ENCODE measurements around the gene CAPN5.
"Not testable (repeated sequence)": the region's sequence is repeated elsewhere in the genome, so short reads cannot be mapped to it uniquely, and the experiment has no call there.

Gene CAPN5

DNA sequence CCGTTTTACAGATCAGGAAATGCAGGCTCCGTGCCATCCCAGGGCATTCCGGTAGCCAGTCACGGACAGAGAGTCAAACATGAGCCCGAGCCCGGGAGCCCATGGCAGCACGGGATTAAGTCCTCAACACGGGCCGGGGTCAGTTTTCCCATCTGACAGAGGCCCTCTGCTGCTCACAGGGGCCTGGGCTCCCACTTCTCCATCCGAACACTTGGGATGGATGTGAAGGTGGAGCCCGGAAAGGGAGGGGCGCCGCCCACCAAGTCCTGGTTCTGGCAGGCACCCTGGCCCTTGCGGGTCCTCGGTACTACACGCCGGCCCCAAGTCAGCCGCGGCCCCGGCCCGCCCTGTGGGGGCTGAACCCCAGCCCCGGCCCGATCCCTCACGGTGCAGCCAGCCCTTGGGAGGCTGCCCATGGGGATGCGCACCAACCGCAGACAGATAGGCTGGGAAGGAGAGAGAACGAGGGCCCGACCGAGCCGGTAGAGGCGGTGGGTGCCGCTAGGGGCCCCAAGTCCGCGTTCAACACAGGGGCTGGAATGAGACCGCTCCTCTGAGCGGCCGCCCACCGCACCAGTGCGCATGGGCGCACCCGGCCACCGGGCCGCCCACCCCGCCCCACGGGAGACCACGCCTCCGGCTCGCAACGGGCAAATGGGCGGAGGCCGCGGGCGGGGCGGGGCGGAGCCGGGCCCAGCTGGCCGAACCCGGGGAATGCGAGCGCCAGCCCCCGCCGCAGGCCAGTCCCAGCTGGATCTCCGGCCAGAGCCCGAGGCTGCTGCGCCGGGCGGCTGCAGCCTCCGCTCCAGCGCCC lies at the start of gene CAPN5:
Gene CAPN5 (plus strand): TSS at position 743 of the 814 bp plus-strand sequence. CDS start 17,916 bp downstream, outside the sequence.
- DNase-seq (ENCODE audit: low spot score) (peak; percentile 67), FAIRE-seq (no peak)

DNA sequence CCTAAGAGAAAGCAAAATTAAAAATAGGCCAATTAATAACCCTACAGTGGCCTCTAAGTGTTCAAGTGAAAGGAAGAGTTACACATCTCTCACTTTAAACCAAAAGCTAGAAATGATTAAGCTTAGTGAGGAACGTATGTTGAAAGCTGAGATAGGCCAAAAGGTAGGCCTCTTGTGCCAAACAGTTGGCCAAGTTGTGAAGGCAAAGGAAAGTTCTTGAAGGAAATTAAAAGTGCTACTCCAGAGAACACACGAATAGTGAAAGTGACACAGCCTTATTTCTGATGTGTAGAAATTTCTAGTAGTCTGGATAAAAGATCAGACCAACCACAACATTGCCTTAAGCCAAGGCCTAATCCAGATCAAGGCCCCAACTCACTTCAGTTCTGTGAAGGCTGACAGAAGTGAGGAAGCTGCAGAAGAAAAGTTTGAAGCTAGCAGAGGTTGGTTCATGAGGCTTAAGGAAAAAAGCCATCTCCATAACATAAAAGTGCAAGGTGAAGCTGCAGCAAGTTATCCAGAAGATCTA lies 48.3 kb upstream of the CAPN5 start:
- not testable (repeated sequence) for FAIRE-seq; DNase-seq (ENCODE audit: low spot score)

DNA sequence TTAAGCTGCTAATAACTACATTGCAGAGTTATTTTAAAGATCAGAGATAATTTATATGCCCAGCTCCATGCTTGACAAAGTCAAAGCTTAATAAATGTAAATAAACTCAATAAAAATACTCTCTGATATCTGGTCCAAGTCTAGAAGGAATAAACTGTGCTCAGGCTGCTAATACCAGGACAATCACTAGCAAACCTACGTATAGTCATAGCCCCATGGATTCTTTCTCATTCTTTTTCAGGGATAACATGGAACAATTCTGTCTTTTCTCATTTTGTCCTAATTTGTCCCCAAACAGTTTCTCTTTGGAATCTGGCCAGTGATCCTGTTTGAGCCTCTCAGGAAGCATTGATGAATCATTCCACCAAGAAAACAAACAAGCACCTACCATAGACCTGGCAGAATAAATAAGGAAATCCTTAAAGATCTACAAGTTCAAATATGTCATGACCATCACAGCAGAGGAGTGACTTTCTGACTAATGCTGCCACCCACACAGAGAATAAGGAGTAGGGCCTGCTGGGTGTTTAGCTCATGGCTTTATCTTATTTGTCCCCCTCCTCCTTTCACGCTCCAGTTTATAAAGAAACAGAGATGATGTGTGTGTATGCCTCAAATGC lies 46.7 kb upstream of the CAPN5 start:
- no peak for DNase-seq (ENCODE audit: low spot score)

DNA sequence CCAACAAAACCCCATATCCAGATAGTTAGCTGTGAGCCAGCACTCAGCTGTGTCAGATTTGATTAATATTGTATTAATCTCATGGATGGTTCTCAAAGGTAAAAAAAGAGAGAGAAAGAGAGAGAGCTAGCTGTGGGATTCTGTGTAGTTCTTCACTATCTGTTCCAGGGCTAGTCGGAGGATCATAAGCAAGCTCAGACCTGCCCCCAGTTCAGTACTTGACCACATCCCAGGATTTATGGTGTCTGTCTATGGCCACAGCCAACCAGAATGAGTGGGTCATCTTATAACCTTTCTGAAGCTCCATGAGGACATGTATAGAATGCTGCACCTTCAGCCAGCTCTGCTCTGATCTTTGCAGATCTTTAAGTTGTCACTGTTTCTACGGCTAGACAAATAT lies 46.0 kb upstream of the CAPN5 start:
- DNase-seq (ENCODE audit: low spot score), result no peak
- no peak for FAIRE-seq

More for the DNA sequence above, 46.7 kb upstream of the CAPN5 start:
- no peak for FAIRE-seq

DNA sequence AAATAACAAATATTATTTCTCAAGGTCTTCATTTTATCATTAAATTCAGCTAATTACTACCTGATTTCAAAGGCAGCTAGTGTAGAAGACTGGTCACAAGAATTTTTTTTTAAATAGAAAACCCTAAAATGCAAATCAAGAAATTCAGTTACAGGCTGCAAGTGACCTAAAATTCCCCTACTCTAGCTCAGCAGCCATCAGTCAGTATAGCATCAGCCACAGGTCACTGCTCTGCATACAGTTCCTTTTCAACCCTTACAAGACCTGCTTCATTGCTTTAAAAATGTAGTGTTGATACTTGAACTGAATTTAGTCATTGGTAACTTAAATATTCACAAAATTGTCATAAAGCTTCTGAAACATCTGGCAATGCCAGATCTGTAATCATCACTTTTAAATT lies 42.0 kb upstream of the CAPN5 start:
- FAIRE-seq (no peak), DNase-seq (ENCODE audit: low spot score) (no peak)

DNA sequence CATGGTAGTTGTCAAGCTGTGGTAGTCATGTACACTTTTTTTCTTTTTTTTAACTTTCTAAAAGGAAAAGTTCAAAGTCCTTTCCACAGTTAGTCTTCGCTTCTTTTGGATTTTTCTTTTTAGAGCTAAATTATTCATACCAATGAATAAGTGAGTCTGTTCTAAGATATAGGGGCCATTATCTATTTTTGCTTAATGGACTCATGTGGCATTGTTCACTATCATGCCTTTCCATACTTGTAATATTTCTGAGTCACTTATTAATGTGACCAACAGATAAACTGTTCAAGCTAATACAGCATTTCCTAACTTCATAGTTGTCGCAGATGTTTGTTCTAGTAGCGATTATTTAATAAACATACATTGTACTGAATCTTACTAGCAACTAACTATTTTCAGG lies 40.5 kb upstream of the CAPN5 start:
- DNase-seq (ENCODE audit: low spot score) (no peak), FAIRE-seq (no peak)

DNA sequence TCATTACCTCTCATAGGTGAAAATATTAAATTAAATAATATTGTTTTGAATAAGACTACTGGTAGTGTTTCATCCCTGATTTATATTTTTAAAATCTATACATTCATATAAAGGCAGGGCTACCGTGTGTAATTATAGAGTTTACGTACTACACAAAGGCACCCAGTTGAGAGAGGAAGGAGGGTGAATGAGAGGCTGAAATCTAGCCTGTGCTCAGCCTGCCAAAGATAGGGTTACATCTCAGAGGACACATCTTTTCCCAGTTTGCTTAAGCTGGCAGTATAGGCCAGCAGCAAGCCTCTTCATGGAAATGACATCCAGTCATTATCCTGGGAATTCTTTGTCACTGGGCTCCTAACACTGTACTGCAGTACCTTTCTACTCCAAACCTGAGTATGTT lies 40.0 kb upstream of the CAPN5 start:
- DNase-seq (ENCODE audit: low spot score), result no peak
- FAIRE-seq, result no peak

DNA sequence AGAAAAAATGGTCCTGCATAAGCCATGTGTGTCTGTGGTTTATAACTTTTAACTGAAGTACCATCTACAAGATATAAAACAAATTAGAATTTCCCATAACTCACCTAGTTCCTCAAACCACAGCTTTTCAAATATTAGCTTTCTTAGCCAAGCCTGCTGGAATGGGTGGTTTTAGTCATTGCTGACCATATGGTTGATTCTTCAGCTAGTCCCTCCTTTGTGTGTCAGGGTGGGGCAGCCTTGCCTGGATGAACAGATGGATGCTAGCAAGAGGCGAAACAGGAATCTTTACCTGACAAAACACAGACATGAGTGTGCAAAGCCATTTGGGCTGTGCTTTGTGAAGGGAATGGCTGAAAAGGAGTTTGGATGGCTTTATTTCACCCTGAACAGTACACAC lies 39.5 kb upstream of the CAPN5 start:
- peak; percentile 74 for FAIRE-seq
- DNase-seq (ENCODE audit: low spot score), result no peak

DNA sequence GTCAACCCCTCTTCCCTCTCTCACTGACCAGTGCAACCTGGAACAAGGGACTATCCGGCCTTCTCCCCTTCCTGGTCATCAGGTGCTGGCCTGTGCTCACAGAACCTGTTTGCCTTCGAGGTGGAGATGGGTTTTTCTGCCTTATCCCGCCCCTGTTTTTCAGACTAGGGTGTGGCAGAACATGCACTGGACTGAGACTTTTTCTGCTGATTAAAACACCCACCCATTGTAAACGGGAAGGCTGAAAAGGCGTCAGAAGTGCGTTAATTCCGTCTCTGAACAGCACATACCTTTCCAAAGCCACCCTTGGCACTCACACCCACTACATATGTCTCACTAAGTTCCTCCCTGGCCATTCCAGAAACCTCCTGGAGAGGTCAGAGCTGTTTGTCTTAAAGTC lies 36.9 kb upstream of the CAPN5 start:
- DNase-seq (ENCODE audit: low spot score) (no peak), FAIRE-seq (no peak)

DNA sequence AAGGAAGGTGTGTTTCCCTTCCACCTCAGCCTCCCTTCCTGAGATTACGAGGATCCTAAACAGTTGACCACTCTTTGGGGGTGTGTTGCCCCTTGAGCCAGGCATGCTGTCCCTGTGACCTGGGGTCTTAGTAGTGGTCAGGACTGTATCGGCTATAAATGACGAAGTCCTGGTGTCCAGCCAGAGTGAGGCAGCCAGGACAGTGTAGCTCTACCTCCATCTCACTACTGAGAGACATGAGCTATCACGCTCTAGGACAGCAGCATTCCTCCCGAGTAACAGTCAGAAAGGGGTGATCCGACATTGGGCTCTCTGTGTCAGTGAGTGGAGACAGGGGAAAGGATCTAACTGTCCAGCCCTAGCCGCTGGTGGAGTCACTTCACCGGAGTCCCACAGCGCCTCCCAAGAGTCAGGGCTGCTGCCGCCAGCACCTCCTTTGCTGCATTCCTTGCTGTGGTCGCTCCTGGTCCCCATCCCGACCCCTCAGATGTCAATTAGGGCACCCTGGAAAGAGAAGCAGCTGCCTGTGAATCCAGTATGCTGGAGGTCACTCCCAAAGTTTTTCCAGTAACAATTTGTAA lies 35.8 kb upstream of the CAPN5 start:
- no peak for FAIRE-seq

DNA sequence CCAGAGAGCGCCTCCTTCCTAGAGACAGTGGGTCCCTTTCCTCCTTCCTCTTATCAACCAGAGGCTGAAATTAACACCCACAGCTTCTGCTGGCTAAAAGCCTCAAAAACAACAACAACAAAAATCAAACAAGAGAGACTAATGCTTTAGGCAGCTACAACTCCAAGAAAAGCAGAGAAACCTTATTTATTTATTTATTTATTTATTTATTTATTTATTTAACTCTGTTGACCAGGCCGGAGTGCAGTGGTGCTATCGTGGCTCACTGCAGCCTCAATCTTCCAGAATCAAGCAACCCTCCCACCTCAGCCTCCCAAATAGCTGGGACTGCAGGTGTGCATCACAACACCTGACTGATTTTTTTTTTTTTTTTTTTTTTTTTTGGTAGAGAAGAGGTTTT lies 35.2 kb upstream of the CAPN5 start:
- DNase-seq (ENCODE audit: low spot score) (no peak), FAIRE-seq (no peak)

More for the DNA sequence above, 35.8 kb upstream of the CAPN5 start:
- DNase-seq (ENCODE audit: low spot score), result no peak

DNA sequence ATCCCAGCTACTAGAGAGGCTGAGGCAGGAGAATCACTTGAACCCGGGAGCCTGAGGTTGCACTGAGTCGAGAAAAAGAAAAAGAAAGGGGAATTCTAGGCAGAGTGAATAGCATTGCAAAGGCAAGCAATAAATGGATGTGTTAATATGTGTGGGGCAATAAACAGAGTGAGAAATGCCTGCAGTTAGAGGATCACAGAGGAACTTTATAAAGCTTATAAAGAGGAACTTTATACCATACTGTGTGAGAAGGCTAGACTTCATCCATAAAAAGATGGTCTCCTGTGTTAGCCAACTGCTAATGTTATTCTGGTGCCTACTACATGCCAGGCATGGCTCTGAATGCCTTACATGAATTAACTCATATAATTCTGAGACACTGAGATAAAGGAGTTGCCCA lies 31.7 kb upstream of the CAPN5 start:
- FAIRE-seq, result no peak
- no peak for DNase-seq (ENCODE audit: low spot score)

DNA sequence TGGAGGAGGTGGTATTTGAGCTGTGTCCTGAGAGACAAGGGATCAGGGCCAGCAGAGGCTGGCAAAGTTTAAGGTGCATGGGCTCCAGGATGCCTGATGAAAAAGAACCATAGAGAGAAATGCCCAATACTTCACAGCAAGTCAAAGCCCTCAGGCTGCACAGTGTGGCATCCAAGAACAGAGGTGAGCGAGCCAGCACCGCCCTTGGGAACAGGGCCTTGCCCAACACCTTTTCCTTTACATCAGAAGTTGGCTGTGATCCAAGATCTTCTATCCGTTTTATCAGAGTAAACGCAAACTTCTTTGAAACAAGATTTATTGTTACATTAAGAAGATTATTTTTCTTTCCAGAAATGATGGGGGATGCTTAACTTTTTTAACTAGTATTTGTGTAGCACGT lies 31.2 kb upstream of the CAPN5 start:
- DNase-seq (ENCODE audit: low spot score) (no peak), FAIRE-seq (no peak)

DNA sequence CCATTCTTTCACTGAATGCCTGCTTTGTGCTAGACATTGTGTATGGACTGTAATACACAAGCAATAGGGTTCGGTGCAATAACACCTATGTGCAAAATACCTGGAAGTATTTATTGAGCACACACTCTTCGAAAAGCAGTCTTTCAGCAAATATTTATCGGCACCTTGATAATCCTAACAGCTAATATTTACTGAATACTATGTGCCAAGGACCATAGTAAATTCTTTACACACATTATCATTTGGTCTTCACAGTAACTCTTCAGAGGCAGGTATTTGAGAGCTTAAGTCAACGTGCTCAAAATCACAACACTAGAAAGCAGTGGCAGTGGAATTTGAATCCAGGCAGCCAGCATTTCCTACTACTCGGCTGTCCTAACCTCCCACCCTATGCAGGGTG lies 30.4 kb upstream of the CAPN5 start:
- no peak for FAIRE-seq

DNA sequence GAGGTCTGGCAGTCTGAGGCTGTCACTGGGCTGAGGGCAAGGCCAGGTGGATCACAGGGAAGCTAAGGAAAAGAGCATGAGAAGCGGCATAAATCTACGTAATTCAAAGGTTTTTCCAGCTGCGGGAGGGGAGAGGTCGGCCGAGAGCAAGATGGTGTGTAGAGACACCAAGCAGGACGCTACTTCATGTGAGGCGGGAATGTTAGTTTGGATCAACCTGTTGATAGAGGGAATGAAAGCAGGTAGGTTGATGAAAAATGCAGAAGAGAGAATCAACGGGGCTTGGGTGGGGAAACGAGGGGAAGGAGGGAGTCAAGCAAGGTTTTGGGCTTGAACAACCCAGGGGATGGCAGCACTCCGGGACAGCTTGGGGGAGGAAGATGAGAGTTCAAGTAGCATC lies 29.7 kb upstream of the CAPN5 start:
- no peak for FAIRE-seq

More for the DNA sequence above, 30.4 kb upstream of the CAPN5 start:
- DNase-seq (ENCODE audit: low spot score), result no peak

DNA sequence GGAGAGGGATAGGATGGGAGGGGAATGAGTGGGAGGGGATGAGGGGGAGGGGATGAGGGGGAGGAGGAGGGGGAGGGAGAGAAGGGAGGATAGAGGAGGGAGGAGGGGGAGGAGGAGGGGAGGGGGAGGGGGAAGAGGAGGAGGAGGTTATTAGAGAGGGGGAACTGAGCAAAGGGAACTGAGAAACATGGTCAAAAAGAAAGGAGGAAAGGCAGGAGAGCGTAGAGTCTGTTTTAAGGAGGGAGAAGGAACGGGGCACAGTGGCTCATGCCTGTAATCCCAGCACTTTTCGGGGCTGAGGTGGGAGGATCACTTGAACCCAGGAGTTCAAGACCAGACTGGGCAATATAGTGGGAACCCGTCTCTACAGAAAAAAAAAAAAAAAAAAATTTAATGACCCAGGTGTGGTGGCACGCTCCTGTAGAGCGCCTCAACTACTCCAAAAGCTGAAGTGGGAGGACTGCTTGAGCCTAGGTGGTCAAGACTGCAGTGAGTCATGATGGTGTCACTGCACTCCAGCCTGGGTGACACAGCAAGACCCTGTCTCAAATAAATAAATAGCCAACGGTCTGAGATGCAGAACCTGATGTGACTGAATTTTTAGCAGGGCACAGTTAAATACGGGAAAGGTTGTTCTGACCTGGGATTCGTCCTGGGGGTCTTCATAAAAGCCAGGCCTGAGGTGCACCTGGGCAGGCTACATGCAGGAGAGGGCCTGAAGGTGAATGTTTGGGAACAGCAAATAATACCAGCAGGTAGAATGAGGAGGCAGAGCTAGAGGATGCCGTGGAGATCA lies 28.5 kb upstream of the CAPN5 start:
- DNase-seq (ENCODE audit: low spot score), result peak; percentile 66
- peak; percentile 68 for FAIRE-seq

More for the DNA sequence above, 29.7 kb upstream of the CAPN5 start:
- DNase-seq (ENCODE audit: low spot score), result no peak

DNA sequence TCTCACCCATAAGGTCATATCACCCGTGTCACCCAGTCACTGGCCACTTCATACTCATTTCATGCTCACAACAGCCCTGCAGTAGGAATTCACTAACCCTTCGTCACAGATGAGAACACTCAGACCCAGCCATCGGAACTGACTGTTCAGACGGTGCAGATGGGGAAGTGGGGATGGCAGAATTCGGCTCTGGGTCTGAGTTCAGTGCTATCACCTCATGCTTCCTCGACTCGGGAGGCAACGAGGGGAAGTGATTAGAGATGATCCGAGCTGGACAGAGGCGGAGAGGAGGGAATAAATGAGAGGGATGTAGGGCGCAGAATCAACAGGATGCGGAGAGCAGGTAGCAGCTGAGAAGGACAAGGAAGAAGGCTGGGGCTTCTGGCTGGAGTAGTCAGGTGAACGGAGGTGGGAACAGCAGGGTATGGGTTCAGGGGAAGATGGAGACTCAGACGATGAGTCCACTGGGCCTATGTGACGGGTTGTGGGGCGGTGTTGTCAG lies 27.9 kb upstream of the CAPN5 start:
- FAIRE-seq (peak; percentile 82), DNase-seq (ENCODE audit: low spot score) (peak; percentile 79)

DNA sequence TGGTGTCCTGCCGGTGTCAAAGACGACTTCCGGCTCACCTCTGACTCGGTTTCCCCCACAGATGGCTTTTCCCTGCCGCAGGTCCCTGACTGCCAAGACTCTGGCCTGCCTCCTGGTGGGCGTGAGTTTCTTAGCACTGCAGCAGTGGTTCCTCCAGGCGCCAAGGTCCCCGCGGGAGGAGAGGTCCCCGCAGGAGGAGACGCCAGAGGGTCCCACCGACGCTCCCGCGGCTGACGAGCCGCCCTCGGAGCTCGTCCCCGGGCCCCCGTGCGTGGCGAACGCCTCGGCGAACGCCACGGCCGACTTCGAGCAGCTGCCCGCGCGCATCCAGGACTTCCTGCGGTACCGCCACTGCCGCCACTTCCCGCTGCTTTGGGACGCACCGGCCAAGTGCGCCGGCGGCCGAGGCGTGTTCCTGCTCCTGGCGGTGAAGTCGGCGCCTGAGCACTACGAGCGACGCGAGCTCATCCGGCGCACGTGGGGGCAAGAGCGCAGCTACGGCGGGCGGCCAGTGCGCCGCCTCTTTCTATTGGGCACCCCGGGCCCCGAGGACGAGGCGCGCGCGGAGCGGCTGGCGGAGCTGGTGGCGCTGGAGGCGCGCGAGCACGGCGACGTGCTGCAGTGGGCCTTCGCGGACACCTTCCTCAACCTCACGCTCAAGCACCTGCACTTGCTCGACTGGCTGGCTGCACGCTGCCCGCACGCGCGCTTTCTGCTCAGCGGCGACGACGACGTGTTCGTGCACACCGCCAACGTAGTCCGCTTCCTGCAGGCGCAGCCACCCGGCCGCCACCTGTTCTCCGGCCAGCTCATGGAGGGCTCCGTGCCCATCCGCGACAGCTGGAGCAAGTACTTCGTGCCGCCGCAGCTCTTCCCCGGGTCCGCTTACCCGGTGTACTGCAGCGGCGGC lies 27.0 kb upstream of the CAPN5 start:
- no peak for FAIRE-seq
- no peak for DNase-seq (ENCODE audit: low spot score)

DNA sequence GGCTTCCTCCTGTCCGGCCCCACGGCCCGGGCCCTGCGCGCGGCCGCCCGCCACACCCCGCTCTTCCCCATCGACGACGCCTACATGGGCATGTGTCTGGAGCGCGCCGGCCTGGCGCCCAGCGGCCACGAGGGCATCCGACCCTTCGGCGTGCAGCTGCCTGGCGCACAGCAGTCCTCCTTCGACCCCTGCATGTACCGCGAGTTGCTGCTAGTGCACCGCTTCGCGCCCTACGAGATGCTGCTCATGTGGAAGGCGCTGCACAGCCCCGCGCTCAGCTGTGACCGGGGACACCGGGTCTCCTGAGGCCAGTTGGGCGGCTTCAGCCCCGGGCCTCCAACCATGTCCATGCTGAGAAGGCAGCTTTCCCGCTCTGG lies 26.4 kb upstream of the CAPN5 start:
- FAIRE-seq, result no peak

DNA sequence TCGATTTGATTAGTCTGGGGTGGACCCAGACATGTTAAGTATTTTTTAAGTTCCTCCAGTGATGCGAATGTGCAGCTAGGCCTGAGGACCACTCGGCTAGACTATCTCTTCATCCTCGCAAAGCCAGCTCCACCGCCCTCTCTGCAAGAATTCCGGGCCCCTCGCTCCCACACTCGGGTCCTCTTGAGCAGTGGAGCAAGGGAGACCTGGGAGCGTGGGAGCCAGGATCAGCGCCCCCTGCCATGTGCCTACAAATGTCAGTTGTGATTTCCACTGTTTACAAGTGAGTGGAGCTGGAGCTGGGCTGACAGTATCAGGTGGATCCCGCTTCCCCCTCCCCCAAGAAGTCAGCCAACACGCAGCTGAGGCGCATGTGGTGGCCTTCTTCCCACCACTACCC lies 25.9 kb upstream of the CAPN5 start:
- DNase-seq (ENCODE audit: low spot score) (no peak), FAIRE-seq (no peak)

More for the DNA sequence above, 26.4 kb upstream of the CAPN5 start:
- DNase-seq (ENCODE audit: low spot score), result no peak

All from RCC 7860 (cell line).